ENCODE results near the gene ABCB9. TPM values are rescaled to one million over a fixed set of nuclear protein-coding genes. Genes with fewer than 3 reads are reported as not detected.

The ABCB9 gene
- total and polyA plus RNA-seq, 2 experiments from 2014 or later: 9.7 to 10.0 TPM

GRCh38 chr12:122992386-122992785 lies 26.1 kb upstream of the ABCB9 start:
- Histone ChIP-seq H3K4me3 (no peak overlapping the region), H3K27ac (no peak overlapping the region), H3K27me3 (no peaks in the 10 kb centered on the region), H3K4me1 (ENCODE audit: low read depth) (no peaks in the 10 kb centered on the region), H3K9me3 (ENCODE audit: low read depth) (no peaks in the 10 kb centered on the region), H3K36me3 (no peaks in the 10 kb centered on the region)
- TF ChIP-seq, protein P1, sequence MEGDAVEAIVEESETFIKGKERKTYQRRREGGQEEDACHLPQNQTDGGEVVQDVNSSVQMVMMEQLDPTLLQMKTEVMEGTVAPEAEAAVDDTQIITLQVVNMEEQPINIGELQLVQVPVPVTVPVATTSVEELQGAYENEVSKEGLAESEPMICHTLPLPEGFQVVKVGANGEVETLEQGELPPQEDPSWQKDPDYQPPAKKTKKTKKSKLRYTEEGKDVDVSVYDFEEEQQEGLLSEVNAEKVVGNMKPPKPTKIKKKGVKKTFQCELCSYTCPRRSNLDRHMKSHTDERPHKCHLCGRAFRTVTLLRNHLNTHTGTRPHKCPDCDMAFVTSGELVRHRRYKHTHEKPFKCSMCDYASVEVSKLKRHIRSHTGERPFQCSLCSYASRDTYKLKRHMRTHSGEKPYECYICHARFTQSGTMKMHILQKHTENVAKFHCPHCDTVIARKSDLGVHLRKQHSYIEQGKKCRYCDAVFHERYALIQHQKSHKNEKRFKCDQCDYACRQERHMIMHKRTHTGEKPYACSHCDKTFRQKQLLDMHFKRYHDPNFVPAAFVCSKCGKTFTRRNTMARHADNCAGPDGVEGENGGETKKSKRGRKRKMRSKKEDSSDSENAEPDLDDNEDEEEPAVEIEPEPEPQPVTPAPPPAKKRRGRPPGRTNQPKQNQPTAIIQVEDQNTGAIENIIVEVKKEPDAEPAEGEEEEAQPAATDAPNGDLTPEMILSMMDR (IDR thresholded peaks at IDR 0.05; ENCODE audit: low read depth, low read length): no peak
- no peak for DNase-seq (ENCODE audit: low read depth in 1 of 2, low spot score in 1 of 2)

DNA sequence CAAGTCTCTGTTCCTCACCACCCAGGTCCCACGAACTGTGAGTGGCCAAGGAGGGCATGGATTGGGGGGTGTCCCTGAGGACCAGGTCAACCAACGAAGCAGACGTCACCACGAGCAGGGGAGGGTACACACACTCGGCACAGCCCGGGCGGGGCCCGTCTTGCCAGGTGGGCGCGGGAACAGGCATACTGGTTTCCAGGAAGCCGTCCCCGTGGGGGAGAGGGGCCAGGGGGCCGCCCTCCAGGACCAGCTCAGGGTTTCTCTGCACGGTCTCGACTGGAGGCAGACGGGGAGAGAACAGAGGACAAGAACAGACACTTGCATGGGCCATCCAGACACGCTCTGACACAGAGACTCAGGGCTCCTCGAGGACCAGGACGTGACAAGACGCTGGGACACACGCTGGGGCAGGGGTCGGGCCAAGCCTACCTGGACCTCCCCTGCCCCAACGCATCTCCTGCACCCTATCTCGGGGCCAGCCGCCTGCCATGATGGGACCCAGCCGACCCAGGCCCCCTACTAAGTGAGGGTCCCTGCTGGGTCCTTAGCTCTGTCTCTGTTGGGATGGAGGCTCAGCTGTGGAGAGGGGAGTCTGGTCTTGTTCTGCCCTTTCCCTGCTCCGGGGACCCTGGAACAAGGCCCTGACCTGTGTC lies 25.5 kb upstream of the ABCB9 start:
- no peaks in the 10 kb centered on the region for H3K9me3 ChIP-seq (ENCODE audit: low read depth)
- TF ChIP-seq, protein P1 (IDR thresholded peaks at IDR 0.05; ENCODE audit: low read depth, low read length): no peak
- DNase-seq (ENCODE audit: low read depth in 1 of 2, low spot score in 1 of 2): no peak
- H3K36me3 ChIP-seq: no peaks in the 10 kb centered on the region
- no peak overlapping the region for H3K27ac ChIP-seq
- H3K27me3 ChIP-seq: no peaks in the 10 kb centered on the region
- H3K4me1 ChIP-seq (ENCODE audit: low read depth): no peaks in the 10 kb centered on the region
- no peak overlapping the region for H3K4me3 ChIP-seq

GRCh38 chr12:122990961-122991622 lies 24.8 kb upstream of the ABCB9 start:
- TF ChIP-seq, protein P1 (IDR thresholded peaks at IDR 0.05; ENCODE audit: low read depth, low read length): no peak
- DNase-seq (ENCODE audit: low read depth in 1 of 2, low spot score in 1 of 2): no peak
- Histone ChIP-seq H3K9me3 (ENCODE audit: low read depth) (no peaks in the 10 kb centered on the region), H3K4me1 (ENCODE audit: low read depth) (no peaks in the 10 kb centered on the region), H3K4me3 (no peak overlapping the region), H3K27ac (no peak overlapping the region), H3K27me3 (no peaks in the 10 kb centered on the region), H3K36me3 (no peaks in the 10 kb centered on the region)

- DNase-seq (ENCODE audit: low read depth in 1 of 2, low spot score in 1 of 2): no peak
- H3K27ac ChIP-seq: no peak overlapping the region
- no peaks in the 10 kb centered on the region for H3K9me3 ChIP-seq (ENCODE audit: low read depth)
- TF ChIP-seq, protein P1 (IDR thresholded peaks at IDR 0.05; ENCODE audit: low read depth, low read length): no peak
- no peaks in the 10 kb centered on the region for H3K4me1 ChIP-seq (ENCODE audit: low read depth)
- no peaks in the 10 kb centered on the region for H3K27me3 ChIP-seq
- H3K4me3 ChIP-seq: no peak overlapping the region
- H3K36me3 ChIP-seq: no peaks in the 10 kb centered on the region
Measured at GRCh38 chr12:122990561-122990960, 24.3 kb upstream of the ABCB9 start.

DNA sequence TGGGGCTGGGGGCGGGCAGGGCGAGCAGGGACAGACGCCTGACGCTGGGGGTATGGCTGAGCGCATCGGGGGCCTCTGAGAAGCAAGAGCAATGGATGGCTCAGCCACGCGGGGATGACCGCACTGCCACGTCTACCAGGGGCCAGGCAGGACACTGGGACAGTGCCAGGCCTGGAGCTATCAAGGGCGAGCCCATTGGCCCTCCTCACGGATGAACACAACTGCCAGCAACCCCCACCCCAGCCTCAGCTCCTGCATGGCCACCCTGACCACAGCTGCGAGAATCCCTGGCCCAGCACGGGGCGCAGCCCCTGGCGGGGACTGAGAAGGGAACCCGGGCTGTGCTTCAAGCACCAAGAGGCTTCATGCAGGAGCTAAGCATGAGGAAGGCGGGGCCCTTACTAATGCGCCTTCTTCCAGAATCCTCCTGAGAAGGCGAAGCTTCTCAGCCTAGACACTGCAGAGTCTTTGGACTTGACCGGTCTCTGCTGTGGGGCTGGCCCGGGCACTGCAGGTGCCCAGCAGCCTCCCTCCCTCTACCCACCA lies 23.7 kb upstream of the ABCB9 start:
- TF ChIP-seq, protein P1 (IDR thresholded peaks at IDR 0.05; ENCODE audit: low read depth, low read length): no peak
- no peak for DNase-seq (ENCODE audit: low read depth in 1 of 2, low spot score in 1 of 2)
- Histone ChIP-seq H3K9me3 (ENCODE audit: low read depth) (no peaks in the 10 kb centered on the region), H3K4me1 (ENCODE audit: low read depth) (no peaks in the 10 kb centered on the region), H3K4me3 (no peak overlapping the region), H3K27me3 (no peaks in the 10 kb centered on the region), H3K36me3 (no peaks in the 10 kb centered on the region), H3K27ac (no peak overlapping the region)

Data from cardiac muscle cell (in vitro differentiated cells and primary cell).